GM12875 (cell line): ENCODE measurements around the gene ATXN7L3.

Experiments
- H3K4me3 ChIP-seq: one replicate; pipeline ENCODE4 v1.5.1; 2011; ENCODE audit warnings: low read depth, low read length, control low read depth
- TF ChIP-seq, protein P1 (sequence below): IDR thresholded peaks from 2 replicates; pipeline ENCODE4 v1.5.1; 2011; ENCODE audit warnings: low read depth, mild to moderate bottlenecking, control low read depth, inconsistent platforms, low read length, moderate library complexity, borderline replicate concordance; ENCODE audit not compliant: insufficient read depth

The ATXN7L3 gene

GRCh38 chr17:44212507-44213402, 13.1 kb upstream of the ATXN7L3 start:
- TF ChIP-seq, protein P1, sequence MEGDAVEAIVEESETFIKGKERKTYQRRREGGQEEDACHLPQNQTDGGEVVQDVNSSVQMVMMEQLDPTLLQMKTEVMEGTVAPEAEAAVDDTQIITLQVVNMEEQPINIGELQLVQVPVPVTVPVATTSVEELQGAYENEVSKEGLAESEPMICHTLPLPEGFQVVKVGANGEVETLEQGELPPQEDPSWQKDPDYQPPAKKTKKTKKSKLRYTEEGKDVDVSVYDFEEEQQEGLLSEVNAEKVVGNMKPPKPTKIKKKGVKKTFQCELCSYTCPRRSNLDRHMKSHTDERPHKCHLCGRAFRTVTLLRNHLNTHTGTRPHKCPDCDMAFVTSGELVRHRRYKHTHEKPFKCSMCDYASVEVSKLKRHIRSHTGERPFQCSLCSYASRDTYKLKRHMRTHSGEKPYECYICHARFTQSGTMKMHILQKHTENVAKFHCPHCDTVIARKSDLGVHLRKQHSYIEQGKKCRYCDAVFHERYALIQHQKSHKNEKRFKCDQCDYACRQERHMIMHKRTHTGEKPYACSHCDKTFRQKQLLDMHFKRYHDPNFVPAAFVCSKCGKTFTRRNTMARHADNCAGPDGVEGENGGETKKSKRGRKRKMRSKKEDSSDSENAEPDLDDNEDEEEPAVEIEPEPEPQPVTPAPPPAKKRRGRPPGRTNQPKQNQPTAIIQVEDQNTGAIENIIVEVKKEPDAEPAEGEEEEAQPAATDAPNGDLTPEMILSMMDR: no peak
- no peak overlapping the region for H3K4me3 ChIP-seq

DNA sequence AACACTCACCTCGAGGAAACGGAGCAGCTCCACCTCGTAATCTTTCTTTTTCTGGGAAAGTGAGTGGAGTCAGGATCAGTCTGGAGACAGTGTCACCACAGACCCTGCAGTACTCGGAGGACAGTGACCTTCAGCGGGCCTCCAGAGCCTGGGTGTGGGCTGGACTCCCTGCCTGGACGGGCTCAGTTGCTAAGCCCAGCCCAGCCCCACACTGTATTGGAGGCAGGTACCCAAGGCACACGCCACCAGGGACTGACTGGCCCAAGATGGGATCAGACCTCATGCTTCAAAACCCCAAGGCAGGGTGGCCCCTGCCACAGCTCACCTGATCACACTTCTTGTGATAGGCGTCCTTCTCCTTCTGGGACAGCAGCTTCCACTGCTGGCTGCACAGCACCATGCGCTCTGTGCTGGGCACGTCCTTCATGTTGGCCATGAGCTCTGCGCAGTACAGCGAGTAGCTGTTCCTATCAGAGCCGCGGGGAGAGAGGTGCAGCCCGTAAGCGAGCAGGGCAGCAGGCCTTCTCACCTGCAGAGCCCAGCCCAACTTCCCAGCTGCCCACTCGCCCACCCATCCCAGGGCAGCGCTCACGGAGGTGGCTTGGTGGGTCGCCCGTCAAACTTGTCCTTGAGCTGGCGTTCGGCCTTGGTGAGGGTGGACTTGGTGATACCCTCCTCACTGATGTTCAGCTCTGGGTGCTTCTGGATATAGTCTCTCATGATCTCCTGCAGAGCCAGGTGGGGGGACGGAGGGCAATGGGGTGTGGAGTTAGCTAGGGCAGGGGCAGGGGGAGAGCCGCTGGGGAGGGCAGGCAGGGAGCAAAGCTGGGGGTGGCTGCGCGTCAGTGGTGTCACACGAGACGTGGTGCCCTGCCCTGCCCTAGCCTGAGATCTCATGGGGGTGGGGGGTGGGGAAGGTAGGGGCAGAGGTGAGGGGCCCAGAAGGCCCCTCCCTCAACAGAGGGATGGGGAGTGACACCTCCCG, 11.9 kb upstream of the ATXN7L3 start:
- no peak overlapping the region for H3K4me3 ChIP-seq
- TF ChIP-seq, protein P1: no peak

GRCh38 chr17:44210342-44211192, 10.9 kb upstream of the ATXN7L3 start:
- no peak overlapping the region for H3K4me3 ChIP-seq
- TF ChIP-seq, protein P1: peak; percentile 100

GRCh38 chr17:44209786-44210341, 10.2 kb upstream of the ATXN7L3 start:
- TF ChIP-seq, protein P1: no peak
- no peak overlapping the region for H3K4me3 ChIP-seq

- TF ChIP-seq, protein P1: no peak
- no peak overlapping the region for H3K4me3 ChIP-seq
Observed at GRCh38 chr17:44207743-44208142, 8.1 kb upstream of the ATXN7L3 start.

DNA sequence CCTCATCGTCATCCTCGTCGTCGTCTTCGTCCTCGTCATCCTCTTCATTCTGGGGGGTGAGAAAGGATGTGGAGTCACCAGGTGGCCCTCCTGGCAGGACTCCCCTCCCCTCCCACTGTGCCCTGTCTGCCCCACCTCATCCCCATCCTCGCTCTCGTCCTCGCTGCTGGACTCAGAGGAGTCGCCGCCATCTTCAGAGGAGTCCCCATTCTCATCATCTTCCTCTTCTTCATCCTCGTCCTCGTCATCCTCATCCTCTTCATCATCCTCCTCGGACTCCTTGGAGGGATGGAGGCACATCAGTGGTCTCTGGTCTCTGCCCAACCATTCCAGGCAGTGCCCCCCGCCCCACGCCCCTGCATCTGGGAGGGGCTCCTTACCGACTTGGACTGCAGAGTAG, 7.6 kb upstream of the ATXN7L3 start:
- TF ChIP-seq, protein P1: no peak
- H3K4me3 ChIP-seq: no peak overlapping the region
